HFF-Myc (cell line): ENCODE data around the gene AANAT.

ENCODE experiments used
- DNase-seq: peaks from one replicate; pipeline ENCODE4 v3.0.0-alpha.2; 2011; ENCODE audit warnings: low read depth; ENCODE audit errors: extremely low read depth
- H3K4me3 ChIP-seq: replicated peaks from 2 replicates; pipeline ENCODE4 v1.5.1; 2011; ENCODE audit warnings: low read depth, mild to moderate bottlenecking, control low read depth, low read length
- CTCF ChIP-seq: IDR thresholded peaks from 2 replicates; pipeline ENCODE4 v1.5.1; 2012; ENCODE audit warnings: mild to moderate bottlenecking, low read depth, low read length, control low read depth; ENCODE audit errors: missing control alignments

The AANAT gene

GRCh38 chr17:76446449-76447231 lies 20.8 kb upstream of the AANAT start:
- peak; percentile 26 for DNase-seq
- H3K4me3 ChIP-seq, result no peak overlapping the region
- no peak for TF ChIP-seq CTCF

GRCh38 chr17:76447931-76448652 lies 19.3 kb upstream of the AANAT start:
- H3K4me3 ChIP-seq, result no peak overlapping the region
- no peak for DNase-seq
- no peak for TF ChIP-seq CTCF

GRCh38 chr17:76449126-76449525 lies 18.3 kb upstream of the AANAT start:
- no peak for TF ChIP-seq CTCF
- no peak for DNase-seq
- no peak overlapping the region for H3K4me3 ChIP-seq

GRCh38 chr17:76451506-76451905 lies 15.9 kb upstream of the AANAT start:
- peak overlapping the region; percentile 66 for H3K4me3 ChIP-seq
- no peak for TF ChIP-seq CTCF
- DNase-seq, result no peak

- peak overlapping the region; percentile 66 for H3K4me3 ChIP-seq
- no peak for DNase-seq
- TF ChIP-seq CTCF, result no peak
These were observed 15.2 kb upstream of the AANAT start for GRCh38 chr17:76452127-76452659.

- H3K4me3 ChIP-seq, result peak within 1 kb of the TSS; percentile 66
- peak; percentile 47 for DNase-seq
- peak; percentile 35 for TF ChIP-seq CTCF
These were observed 14.6 kb upstream of the AANAT start, which contains the start of gene UBE2O for GRCh38 chr17:76452660-76453430. Gene UBE2O (minus strand): TSS chr17:76453152. CDS start chr17:76453141, 11 bp downstream.
